Hematopoietic multipotent progenitor cell treated with erythropoietin and hydrocortisone succinate and interleukin-3 and kit ligand, for 8 days (in vitro differentiated cells): ENCODE results near the gene ANKRD49.

Source experiments
- DNase-seq: peaks from one replicate; pipeline ENCODE4 v3.0.0-alpha.2; 2015

ANKRD49 gene

DNA sequence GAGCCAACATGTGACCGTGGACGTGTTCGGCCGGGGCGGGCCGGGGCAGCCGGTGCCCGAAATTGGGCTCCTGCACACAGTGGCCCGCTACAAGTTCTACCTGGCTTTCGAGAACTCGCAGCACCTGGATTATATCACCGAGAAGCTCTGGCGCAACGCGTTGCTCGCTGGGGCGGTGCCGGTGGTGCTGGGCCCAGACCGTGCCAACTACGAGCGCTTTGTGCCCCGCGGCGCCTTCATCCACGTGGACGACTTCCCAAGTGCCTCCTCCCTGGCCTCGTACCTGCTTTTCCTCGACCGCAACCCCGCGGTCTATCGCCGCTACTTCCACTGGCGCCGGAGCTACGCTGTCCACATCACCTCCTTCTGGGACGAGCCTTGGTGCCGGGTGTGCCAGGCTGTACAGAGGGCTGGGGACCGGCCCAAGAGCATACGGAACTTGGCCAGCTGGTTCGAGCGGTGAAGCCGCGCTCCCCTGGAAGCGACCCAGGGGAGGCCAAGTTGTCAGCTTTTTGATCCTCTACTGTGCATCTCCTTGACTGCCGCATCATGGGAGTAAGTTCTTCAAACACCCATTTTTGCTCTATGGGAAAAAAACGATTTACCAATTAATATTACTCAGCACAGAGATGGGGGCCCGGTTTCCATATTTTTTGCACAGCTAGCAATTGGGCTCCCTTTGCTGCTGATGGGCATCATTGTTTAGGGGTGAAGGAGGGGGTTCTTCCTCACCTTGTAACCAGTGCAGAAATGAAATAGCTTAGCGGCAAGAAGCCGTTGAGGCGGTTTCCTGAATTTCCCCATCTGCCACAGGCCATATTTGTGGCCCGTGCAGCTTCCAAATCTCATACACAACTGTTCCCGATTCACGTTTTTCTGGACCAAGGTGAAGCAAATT is 51.7 kb downstream of the ANKRD49 start:
- no peak for DNase-seq

DNA sequence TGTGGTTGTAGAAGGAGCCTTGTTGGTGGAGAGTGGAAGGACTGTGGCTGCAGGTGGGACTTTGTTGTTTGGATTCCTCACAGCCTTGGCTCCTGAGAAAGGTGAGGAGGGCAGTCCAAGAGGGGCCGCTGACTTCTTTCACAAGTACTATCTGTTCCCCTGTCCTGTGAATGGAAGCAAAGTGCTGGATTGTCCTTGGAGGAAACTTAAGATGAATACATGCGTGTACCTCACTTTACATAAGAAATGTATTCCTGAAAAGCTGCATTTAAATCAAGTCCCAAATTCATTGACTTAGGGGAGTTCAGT is 52.3 kb downstream of the ANKRD49 start:
- no peak for DNase-seq

DNA sequence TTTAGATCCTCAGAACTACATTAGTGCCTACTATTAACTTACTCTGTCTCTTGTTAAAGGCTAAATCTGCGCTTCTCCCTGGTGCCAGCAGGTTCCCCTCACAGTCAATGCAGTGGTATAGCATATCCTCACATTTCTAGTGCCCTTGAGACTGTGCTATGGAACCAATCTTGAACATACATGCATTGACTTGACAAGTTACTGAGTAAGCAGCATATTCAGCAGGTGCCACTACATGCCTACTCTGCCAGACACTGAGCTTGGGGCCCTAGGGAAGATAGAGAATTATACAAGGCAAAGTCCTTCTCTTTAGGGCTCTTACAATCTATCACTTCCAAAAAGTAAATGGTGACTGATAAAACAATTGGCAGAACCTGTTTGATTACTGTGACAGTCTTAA is 53.1 kb downstream of the ANKRD49 start:
- DNase-seq: no peak

DNA sequence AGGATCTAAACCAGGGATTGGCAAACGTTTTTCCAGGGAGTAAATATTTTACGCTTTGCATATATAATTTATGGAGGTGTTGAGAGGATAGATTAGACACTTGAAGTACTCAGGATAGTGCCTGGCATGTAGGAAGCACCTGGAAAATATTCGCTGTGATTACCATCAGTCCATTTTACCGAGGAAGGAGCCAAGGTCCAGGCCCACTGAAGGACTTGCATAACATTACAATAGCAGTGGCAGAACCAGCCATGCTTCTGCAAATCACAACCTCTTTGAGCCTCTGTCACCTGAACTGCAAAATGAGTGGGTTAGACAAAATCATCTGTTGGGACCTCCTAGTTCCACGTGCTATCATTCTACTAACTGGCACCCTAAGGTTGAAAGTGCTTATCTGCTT is 55.4 kb downstream of the ANKRD49 start:
- DNase-seq: peak; percentile 20
